ENCODE measurements around the gene FOXR2.

DNA sequence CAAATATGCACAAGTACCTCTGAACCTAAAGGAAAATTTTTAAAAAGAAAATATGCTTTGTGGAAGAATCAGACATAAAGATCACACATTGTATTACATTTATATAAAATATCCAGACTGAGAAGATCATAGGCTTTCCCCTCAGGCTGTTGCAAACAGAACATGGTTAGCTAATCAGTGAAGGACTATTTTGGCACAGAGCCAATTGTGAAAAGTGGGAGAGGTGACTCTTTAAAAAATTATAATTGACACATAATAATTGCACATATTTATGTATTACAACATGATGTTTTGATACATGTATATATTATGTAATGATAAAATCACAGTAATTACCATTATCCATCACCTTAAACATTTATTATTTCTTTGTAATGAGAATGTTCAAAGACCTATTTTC lies 44.1 kb upstream of the FOXR2 start:
- TF ChIP-seq CTCF (IDR thresholded peaks at IDR 0.05; ENCODE audit: low read depth, low read length, poor library complexity, severe bottlenecking) (no peak), EZH2phosphoT487 (IDR thresholded peaks at IDR 0.05; ENCODE audit: borderline replicate concordance, low read length) (no peak)

All from DOHH2 (cell line).